ENCODE data around the gene DENND1A.

DNA sequence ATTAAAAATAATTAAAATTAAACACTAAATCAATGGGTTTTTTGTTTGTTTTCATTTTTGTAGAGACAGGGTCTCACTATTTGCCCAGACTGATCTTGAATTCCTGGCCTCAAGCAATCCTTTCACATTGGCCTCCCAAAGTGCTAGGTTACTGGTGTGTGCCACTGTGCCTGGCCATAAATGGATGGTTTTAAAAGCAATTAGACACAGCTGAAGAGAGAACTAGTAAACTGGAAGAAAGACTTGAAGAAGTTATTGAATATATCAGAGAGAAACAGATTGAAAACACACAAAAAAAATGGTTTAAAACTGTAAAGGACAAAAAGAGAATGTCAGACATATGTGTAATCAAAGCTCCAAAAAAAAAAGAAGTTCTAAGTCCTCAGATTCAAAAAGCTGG is 83.0 kb downstream of the DENND1A start:
- no peak for TF ChIP-seq POLR2AphosphoS5 (IDR thresholded peaks at IDR 0.05; ENCODE audit: low read depth, low read length)
- TF ChIP-seq, protein P1, sequence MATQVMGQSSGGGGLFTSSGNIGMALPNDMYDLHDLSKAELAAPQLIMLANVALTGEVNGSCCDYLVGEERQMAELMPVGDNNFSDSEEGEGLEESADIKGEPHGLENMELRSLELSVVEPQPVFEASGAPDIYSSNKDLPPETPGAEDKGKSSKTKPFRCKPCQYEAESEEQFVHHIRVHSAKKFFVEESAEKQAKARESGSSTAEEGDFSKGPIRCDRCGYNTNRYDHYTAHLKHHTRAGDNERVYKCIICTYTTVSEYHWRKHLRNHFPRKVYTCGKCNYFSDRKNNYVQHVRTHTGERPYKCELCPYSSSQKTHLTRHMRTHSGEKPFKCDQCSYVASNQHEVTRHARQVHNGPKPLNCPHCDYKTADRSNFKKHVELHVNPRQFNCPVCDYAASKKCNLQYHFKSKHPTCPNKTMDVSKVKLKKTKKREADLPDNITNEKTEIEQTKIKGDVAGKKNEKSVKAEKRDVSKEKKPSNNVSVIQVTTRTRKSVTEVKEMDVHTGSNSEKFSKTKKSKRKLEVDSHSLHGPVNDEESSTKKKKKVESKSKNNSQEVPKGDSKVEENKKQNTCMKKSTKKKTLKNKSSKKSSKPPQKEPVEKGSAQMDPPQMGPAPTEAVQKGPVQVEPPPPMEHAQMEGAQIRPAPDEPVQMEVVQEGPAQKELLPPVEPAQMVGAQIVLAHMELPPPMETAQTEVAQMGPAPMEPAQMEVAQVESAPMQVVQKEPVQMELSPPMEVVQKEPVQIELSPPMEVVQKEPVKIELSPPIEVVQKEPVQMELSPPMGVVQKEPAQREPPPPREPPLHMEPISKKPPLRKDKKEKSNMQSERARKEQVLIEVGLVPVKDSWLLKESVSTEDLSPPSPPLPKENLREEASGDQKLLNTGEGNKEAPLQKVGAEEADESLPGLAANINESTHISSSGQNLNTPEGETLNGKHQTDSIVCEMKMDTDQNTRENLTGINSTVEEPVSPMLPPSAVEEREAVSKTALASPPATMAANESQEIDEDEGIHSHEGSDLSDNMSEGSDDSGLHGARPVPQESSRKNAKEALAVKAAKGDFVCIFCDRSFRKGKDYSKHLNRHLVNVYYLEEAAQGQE (IDR thresholded peaks at IDR 0.05; ENCODE audit: insufficient read depth in 1 of 2, low read depth in 2 of 2, low read length in 2 of 2) = no peak

Measured in PFSK-1 (cell line).